ENCODE results near the gene ERRFI1. TPM values are rescaled to one million over a fixed set of nuclear protein-coding genes. Genes with fewer than 3 reads are reported as not detected.

The ERRFI1 gene
- total RNA-seq, 1 donor from 2014 or later = 92.8 TPM

DNA sequence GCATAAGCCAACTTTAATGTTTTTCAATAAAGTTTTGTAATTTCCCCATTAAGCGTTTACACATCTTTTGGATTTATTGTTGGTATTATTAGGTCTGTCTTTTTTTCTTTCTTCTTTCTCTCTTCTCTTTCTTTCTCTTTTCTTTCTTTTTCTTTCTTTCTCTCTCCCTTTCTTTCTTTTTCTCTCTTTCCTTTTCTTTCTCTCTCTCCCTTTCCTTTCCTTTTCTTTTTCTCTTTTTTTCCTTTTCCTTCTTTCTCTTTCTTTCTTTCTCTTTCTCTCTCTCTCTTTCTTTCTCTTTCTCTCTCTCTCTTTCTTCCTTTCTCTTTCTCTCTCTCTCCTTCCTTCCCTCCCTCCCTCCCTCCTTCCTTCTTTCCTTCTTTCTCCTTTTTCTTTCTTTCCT is 31.3 kb downstream of the ERRFI1 start:
- Histone ChIP-seq H3K4me1 (no peaks in the 10 kb centered on the region), H3K4me3 (no peak overlapping the region), H3K27me3 (no peaks in the 10 kb centered on the region), H3K27ac (no peak overlapping the region), H3K9me3 (no peaks in the 10 kb centered on the region), H3K36me3 (no peaks in the 10 kb centered on the region)
- DNase-seq (no peak), ATAC-seq (no peak)
- TF ChIP-seq, protein P1, sequence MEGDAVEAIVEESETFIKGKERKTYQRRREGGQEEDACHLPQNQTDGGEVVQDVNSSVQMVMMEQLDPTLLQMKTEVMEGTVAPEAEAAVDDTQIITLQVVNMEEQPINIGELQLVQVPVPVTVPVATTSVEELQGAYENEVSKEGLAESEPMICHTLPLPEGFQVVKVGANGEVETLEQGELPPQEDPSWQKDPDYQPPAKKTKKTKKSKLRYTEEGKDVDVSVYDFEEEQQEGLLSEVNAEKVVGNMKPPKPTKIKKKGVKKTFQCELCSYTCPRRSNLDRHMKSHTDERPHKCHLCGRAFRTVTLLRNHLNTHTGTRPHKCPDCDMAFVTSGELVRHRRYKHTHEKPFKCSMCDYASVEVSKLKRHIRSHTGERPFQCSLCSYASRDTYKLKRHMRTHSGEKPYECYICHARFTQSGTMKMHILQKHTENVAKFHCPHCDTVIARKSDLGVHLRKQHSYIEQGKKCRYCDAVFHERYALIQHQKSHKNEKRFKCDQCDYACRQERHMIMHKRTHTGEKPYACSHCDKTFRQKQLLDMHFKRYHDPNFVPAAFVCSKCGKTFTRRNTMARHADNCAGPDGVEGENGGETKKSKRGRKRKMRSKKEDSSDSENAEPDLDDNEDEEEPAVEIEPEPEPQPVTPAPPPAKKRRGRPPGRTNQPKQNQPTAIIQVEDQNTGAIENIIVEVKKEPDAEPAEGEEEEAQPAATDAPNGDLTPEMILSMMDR (IDR thresholded peaks at IDR 0.05) = no peak
- intact Hi-C loops (cut with DNase I) = no loop called here

DNA sequence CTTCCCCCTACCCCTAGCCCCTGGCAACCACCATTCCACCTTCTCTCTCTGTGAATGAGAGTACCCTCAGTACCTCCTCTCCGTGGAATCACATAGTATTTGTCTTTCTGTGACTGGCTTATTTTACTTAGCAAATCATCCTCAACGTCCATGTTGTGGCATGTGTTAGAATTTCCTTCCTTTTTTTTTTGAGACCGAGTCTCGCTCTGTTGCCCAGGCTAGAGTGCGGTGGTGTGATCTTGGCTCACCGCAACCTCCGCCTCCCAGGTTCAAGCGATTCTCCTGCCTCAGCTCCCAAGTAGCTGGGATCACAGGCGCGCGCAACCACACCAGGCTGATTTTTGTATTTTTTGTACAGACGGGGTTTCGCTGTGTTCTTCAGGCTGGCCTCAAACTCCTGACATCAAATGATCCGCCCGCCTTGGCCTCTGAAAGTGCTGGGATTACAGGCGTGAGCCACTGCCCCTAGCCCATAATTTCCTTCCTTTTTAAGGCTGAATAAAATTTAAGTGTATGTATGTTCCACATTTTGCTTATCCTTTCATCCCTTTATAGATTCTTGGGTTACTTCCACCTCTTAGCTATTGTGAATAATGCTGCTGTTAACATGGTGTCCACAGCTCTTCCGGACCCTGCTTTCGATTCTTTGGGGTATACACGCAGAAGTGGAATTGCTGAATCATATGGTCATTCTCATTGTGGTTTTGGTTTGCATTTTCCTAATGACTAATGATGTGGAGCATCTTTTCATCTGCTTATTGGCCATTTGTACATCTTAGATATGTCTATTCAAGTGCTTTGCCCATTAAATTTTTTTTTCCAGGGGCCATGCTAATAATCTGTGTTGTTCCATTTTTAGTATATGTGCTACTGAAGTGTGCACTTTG is 32.3 kb downstream of the ERRFI1 start:
- no peaks in the 10 kb centered on the region for H3K4me1 ChIP-seq
- no peaks in the 10 kb centered on the region for H3K9me3 ChIP-seq
- no peak for DNase-seq
- no peak for ATAC-seq
- no peak overlapping the region for H3K4me3 ChIP-seq
- H3K27ac ChIP-seq = no peak overlapping the region
- TF ChIP-seq, protein P1 (IDR thresholded peaks at IDR 0.05) = no peak
- intact Hi-C loops (cut with DNase I) = no loop called here
- no peaks in the 10 kb centered on the region for H3K36me3 ChIP-seq
- H3K27me3 ChIP-seq = no peaks in the 10 kb centered on the region

DNA sequence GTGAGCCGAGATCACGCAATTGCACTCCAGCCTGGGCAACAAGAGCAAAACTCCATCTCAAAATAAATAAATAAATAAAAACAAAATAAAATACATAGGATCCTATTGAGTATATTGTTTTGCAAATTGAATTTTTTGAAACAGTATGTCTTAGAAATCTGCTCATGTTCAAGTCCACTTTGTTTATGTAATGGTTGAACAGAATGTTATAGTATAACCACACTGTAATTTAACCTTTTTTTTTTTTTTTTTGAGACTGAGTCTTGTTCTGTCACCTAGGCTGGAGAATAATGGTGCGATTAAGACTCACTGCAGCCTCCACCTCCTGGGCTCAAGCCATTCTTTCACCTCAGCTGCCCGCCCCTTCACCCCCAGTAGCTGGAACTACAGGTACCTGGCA is 33.2 kb downstream of the ERRFI1 start:
- intact Hi-C loops (cut with DNase I) = no loop called here
- no peaks in the 10 kb centered on the region for H3K4me1 ChIP-seq
- TF ChIP-seq, protein P1 (IDR thresholded peaks at IDR 0.05) = no peak

DNA sequence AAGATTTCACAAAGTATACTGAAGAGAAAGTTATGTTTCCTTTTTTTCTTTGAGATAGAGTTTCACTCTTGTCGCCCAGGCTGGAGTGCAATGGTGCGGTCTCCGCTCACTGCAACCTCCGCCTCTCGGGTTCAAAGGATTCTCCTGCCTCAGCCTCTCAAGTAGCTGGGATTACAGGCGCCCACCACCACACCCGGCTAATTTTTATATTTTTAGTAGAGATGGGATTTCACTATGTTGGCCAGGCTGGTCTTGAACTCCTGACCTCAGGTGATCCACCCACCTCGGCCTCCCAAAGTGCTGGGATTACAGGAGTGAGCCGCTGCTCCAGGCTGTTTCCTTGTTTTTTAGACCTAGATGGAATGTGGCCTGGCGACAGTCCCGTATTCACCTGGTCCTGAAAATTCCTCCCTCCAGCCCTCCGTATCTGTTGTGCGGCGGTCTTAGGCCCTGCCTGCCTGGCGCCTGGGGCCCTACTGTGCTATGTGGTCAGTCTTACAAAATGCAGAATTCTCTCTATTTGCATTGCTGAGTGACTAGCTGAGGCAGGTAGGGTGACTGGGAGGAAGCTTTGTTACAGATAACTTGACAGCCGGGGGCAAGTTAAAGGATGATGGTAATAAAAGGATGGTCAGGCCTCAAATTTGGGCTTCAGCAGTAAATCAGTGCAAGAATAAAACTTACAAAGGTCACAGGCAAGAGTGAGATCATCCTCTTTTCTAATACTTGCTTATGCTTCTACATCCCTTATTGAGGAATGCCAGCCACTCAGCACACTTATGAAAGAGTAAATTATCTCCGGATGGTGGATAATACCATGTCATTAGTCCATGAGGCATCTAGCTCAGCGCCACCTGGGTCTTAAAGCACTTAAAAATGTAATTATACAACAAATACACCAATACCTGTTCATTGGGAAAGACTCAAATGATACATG is 34.3 kb downstream of the ERRFI1 start:
- no peaks in the 10 kb centered on the region for H3K4me1 ChIP-seq
- H3K9me3 ChIP-seq = no peaks in the 10 kb centered on the region
- DNase-seq (no peak), ATAC-seq (peak; percentile 34)
- intact Hi-C loops (cut with DNase I) = no loop called here
- no peak overlapping the region for H3K27ac ChIP-seq
- H3K4me3 ChIP-seq = no peak overlapping the region
- no peaks in the 10 kb centered on the region for H3K27me3 ChIP-seq
- TF ChIP-seq, protein P1 (IDR thresholded peaks at IDR 0.05) = no peak
- H3K36me3 ChIP-seq = no peaks in the 10 kb centered on the region

More for the DNA sequence above, 33.2 kb downstream of the ERRFI1 start:
- H3K36me3 ChIP-seq = no peaks in the 10 kb centered on the region
- DNase-seq (no peak), ATAC-seq (no peak)
- H3K27ac ChIP-seq = no peak overlapping the region
- no peaks in the 10 kb centered on the region for H3K9me3 ChIP-seq
- H3K4me3 ChIP-seq = no peak overlapping the region
- H3K27me3 ChIP-seq = no peaks in the 10 kb centered on the region

DNA sequence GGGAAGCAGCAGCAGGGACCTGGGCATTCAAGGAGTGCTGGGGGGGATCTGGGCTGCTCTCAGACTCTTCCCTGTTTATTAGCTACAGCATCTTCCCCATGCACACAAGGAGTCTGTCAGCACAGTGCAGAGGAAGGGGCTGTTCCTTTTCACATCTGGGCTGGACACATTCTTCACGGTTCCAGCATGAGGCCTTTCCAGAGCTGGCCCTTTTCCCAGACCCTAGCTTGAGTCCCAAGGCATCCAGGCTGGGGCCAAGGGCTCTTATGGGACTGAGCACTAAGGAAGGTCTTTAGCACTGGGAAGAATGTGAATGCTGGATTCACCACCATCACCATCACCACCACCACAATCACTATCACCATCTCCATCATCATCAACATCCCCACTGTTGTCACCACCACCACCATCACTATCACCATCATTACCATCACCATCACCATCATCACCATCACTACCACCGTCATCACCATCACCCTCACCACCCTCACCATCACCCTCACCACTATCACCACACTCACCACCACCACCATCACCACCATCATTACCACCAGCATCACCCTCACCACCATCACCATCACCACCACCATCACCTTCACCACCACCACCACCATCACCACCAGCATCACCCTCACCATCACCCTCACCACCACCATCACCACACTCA is 36.2 kb downstream of the ERRFI1 start:
- TF ChIP-seq, protein P1 (IDR thresholded peaks at IDR 0.05) = no peak
- DNase-seq = no peak
- H3K4me3 ChIP-seq = no peak overlapping the region
- H3K4me1 ChIP-seq = no peaks in the 10 kb centered on the region
- no peaks in the 10 kb centered on the region for H3K9me3 ChIP-seq
- H3K27me3 ChIP-seq = no peaks in the 10 kb centered on the region
- H3K27ac ChIP-seq = no peak overlapping the region
- peaks cover 18% of the 10 kb centered on the region for H3K36me3 ChIP-seq
- no peak for ATAC-seq
- intact Hi-C loops (cut with DNase I) = loop anchor here (10.0 kb wide), 1 partner anchor 325 kb away; the partner anchor contains the start of gene SLC45A1
